Upper lobe of left lung (tissue), 4 donors: ENCODE data around the gene LRRTM2.

Experiments
- POLR2A ChIP-seq, 4 donors: fragments of 450-650 bp; IDR thresholded peaks; one replicate each; pipeline ENCODE4 v1.5.1; 2016 to 2017; ENCODE audit warnings: antibody characterized with exemption in 4 of 4, mild to moderate bottlenecking in 2 of 4
- POLR2AphosphoS5 ChIP-seq, 2 donors: sonication (generic); formaldehyde crosslinking; IDR thresholded peaks; one replicate each; pipeline ENCODE4 v1.5.1; 2017; ENCODE audit warnings: antibody characterized with exemption in 2 of 2
- TF ChIP-seq, protein P1 (sequence below), 6 experiments: fragments of 450-650 bp in 4 of 6; fragments of 200-600 bp in 2 of 6; sonication (generic) in 2 of 6; IDR thresholded peaks; one replicate each; pipeline ENCODE4 v1.5.1; 2016 to 2019; ENCODE audit warnings: antibody characterized with exemption in 6 of 6

DNA sequence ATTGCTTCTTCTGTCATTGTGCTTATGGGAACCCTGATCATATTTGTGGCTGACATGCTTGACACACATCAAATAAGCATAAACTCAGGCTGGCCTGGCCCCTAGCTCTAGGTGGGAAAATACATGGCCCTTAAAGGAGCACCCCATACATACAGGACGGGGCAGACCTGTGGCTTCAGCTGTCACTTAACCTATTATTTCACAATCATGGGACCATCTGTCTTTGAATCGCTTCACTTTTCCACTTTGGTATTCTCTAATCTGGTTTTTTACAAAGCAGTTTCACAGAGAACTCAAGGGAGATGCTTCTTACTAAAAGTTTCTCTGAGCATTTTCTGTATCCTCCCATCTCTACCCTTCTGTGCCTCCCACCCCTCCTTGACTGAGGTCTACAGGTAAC, 34.6 kb upstream of the LRRTM2 start:
- TF ChIP-seq, protein P1, sequence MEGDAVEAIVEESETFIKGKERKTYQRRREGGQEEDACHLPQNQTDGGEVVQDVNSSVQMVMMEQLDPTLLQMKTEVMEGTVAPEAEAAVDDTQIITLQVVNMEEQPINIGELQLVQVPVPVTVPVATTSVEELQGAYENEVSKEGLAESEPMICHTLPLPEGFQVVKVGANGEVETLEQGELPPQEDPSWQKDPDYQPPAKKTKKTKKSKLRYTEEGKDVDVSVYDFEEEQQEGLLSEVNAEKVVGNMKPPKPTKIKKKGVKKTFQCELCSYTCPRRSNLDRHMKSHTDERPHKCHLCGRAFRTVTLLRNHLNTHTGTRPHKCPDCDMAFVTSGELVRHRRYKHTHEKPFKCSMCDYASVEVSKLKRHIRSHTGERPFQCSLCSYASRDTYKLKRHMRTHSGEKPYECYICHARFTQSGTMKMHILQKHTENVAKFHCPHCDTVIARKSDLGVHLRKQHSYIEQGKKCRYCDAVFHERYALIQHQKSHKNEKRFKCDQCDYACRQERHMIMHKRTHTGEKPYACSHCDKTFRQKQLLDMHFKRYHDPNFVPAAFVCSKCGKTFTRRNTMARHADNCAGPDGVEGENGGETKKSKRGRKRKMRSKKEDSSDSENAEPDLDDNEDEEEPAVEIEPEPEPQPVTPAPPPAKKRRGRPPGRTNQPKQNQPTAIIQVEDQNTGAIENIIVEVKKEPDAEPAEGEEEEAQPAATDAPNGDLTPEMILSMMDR (IDR thresholded peaks at IDR 0.05) = no peak
- TF ChIP-seq POLR2A (IDR thresholded peaks at IDR 0.05) = no peak
- no peak for TF ChIP-seq POLR2AphosphoS5 (IDR thresholded peaks at IDR 0.05)
